Measurements from ENCODE around the gene PTPRK. TPM values are rescaled to one million over a fixed set of nuclear protein-coding genes. Genes with fewer than 3 reads are reported as not detected.

Gene PTPRK
- total and polyA plus RNA-seq, 2 of the 8 experiments (the other 6 are each of a cell fraction or from before 2014, with no cell fraction given), result 11.4 to 47.3 TPM

DNA sequence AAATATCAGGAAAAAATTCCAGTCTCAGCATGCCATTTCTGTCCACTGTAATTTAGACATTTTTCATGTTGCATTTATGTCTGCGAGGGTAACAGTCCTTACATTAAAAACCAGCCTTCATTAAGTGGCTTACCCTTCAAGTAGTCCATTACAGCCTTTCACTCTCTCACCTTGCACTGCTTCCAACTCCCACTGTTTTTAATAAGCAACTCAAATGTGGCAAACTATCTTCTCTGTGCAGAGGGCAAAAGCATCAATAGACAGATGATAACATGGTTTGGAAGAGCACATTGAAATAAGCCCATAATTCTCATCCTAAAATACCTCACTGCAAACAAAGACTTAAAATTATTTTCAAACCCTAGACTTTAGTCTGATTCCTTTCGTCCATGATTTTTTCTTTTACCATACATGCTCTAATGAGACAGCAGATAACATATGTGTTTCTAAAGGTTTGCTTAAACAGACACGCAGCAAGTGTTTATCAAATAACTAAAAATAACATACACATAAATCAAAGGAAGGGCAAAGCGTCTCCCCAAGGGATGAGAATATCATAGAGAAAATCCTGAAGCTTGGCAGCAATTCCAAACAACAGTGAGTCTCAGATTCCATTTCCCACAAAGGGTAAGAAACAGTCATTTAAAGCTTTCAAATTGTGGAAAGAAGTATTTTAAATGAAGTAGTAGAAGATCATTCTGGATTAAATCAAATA lies 130.4 kb downstream of the PTPRK start (continued):
- TF ChIP-seq, protein P1, sequence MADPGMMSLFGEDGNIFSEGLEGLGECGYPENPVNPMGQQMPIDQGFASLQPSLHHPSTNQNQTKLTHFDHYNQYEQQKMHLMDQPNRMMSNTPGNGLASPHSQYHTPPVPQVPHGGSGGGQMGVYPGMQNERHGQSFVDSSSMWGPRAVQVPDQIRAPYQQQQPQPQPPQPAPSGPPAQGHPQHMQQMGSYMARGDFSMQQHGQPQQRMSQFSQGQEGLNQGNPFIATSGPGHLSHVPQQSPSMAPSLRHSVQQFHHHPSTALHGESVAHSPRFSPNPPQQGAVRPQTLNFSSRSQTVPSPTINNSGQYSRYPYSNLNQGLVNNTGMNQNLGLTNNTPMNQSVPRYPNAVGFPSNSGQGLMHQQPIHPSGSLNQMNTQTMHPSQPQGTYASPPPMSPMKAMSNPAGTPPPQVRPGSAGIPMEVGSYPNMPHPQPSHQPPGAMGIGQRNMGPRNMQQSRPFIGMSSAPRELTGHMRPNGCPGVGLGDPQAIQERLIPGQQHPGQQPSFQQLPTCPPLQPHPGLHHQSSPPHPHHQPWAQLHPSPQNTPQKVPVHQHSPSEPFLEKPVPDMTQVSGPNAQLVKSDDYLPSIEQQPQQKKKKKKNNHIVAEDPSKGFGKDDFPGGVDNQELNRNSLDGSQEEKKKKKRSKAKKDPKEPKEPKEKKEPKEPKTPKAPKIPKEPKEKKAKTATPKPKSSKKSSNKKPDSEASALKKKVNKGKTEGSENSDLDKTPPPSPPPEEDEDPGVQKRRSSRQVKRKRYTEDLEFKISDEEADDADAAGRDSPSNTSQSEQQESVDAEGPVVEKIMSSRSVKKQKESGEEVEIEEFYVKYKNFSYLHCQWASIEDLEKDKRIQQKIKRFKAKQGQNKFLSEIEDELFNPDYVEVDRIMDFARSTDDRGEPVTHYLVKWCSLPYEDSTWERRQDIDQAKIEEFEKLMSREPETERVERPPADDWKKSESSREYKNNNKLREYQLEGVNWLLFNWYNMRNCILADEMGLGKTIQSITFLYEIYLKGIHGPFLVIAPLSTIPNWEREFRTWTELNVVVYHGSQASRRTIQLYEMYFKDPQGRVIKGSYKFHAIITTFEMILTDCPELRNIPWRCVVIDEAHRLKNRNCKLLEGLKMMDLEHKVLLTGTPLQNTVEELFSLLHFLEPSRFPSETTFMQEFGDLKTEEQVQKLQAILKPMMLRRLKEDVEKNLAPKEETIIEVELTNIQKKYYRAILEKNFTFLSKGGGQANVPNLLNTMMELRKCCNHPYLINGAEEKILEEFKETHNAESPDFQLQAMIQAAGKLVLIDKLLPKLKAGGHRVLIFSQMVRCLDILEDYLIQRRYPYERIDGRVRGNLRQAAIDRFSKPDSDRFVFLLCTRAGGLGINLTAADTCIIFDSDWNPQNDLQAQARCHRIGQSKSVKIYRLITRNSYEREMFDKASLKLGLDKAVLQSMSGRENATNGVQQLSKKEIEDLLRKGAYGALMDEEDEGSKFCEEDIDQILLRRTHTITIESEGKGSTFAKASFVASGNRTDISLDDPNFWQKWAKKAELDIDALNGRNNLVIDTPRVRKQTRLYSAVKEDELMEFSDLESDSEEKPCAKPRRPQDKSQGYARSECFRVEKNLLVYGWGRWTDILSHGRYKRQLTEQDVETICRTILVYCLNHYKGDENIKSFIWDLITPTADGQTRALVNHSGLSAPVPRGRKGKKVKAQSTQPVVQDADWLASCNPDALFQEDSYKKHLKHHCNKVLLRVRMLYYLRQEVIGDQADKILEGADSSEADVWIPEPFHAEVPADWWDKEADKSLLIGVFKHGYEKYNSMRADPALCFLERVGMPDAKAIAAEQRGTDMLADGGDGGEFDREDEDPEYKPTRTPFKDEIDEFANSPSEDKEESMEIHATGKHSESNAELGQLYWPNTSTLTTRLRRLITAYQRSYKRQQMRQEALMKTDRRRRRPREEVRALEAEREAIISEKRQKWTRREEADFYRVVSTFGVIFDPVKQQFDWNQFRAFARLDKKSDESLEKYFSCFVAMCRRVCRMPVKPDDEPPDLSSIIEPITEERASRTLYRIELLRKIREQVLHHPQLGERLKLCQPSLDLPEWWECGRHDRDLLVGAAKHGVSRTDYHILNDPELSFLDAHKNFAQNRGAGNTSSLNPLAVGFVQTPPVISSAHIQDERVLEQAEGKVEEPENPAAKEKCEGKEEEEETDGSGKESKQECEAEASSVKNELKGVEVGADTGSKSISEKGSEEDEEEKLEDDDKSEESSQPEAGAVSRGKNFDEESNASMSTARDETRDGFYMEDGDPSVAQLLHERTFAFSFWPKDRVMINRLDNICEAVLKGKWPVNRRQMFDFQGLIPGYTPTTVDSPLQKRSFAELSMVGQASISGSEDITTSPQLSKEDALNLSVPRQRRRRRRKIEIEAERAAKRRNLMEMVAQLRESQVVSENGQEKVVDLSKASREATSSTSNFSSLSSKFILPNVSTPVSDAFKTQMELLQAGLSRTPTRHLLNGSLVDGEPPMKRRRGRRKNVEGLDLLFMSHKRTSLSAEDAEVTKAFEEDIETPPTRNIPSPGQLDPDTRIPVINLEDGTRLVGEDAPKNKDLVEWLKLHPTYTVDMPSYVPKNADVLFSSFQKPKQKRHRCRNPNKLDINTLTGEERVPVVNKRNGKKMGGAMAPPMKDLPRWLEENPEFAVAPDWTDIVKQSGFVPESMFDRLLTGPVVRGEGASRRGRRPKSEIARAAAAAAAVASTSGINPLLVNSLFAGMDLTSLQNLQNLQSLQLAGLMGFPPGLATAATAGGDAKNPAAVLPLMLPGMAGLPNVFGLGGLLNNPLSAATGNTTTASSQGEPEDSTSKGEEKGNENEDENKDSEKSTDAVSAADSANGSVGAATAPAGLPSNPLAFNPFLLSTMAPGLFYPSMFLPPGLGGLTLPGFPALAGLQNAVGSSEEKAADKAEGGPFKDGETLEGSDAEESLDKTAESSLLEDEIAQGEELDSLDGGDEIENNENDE (IDR thresholded peaks at IDR 0.05; ENCODE audit: insufficient replicate concordance, low read length), result no peak
